Mesothelial cell of epicardium (in vitro differentiated cells): Measurements from ENCODE around the gene SDS. TPM values are rescaled to one million over a fixed set of nuclear protein-coding genes. Genes with fewer than 3 reads are reported as not detected.

ENCODE experiments used
- DNase-seq, 2 experiments: peaks; one replicate each; pipeline ENCODE4 v3.0.0; 2021; ENCODE audit warnings: low spot score in 2 of 2; ENCODE audit not compliant: unreplicated experiment in 2 of 2
- H3K27ac Mint-ChIP-seq: 2 replicates; pipeline ENCODE4 v1.8.0; 2021; ENCODE audit warnings: mixed read lengths
- H3K27me3 Mint-ChIP-seq: 2 replicates; pipeline ENCODE4 v1.8.0; 2021; ENCODE audit warnings: low read depth, mixed read lengths
- H3K36me3 Mint-ChIP-seq: 2 replicates; pipeline ENCODE4 v1.8.0; 2021; ENCODE audit warnings: mixed read lengths
- H3K4me1 Mint-ChIP-seq: 2 replicates; pipeline ENCODE4 v1.8.0; 2021; ENCODE audit warnings: mixed read lengths
- H3K4me3 Mint-ChIP-seq: 2 replicates; pipeline ENCODE4 v1.8.0; 2021; ENCODE audit warnings: mild to moderate bottlenecking, moderate library complexity, mixed read lengths
- H3K9me3 Mint-ChIP-seq: 2 replicates; pipeline ENCODE4 v1.8.0; 2021; ENCODE audit warnings: mixed read lengths
- total RNA-seq: library from RNA; stranded (reverse); gene quantifications from 3 replicates; pipeline ENCODE4 v1.2.1, GENCODE V29; 2021
- TF ChIP-seq, protein P1 (sequence below): fragments of 200-600 bp; sonication (generic); IDR thresholded peaks from one replicate; pipeline ENCODE4 v1.5.0; 2021; ENCODE audit warnings: antibody characterized with exemption; ENCODE audit not compliant: unreplicated experiment

Gene SDS
- total RNA-seq, 1 donor from 2014 or later, result not detected

DNA sequence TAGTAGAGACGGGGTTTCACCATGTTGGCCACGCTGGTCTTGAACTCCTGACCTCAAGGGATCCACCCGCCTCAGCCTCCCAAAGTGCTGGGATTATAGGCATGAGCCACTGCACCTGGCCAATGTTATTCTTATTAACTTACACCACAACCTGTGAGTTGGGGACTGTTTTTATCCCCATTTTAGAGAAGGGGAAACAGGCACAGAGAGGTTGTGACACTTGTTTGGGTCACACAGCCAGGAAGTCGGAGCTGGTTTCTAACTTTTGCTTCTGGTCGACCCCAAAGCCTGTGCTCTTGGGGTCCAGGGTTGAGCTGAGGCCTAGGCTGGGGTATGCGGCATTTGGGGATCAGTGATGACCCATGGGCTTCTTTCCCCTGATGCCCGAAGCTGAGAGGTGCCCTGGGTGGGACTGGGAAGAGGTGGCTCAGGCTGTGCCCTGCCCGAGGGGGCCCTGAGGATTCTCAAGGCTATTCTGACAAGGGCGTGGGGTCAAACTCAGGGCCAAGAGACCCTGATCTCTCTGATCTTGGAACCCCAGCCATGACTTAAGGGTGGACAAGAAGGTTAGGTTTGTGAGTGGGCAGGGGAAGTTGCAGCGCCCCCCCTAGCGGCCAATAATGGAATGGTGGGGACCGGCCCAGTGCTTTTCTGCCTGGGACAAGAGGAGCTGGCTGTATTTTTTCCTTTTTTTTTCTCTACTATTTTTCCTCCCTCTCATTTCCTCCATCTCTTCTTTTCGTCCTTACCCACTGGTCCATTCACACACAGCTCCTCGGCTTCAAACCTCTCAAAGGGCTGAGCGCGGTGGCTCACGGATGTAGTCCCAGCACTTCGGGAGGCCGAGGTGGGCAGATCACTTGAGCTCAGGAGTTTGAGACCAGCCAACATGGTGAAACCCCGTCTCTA lies 21.5 kb upstream of the SDS start:
- Mint-ChIP-seq H3K27ac (no peak overlapping the region), H3K36me3 (peaks cover 3% of the 10 kb centered on the region), H3K4me1 (peaks cover 11% of the 10 kb centered on the region), H3K27me3 (peaks cover 13% of the 10 kb centered on the region), H3K4me3 (no peak overlapping the region), H3K9me3 (peaks cover 3% of the 10 kb centered on the region)
- TF ChIP-seq, protein P1, sequence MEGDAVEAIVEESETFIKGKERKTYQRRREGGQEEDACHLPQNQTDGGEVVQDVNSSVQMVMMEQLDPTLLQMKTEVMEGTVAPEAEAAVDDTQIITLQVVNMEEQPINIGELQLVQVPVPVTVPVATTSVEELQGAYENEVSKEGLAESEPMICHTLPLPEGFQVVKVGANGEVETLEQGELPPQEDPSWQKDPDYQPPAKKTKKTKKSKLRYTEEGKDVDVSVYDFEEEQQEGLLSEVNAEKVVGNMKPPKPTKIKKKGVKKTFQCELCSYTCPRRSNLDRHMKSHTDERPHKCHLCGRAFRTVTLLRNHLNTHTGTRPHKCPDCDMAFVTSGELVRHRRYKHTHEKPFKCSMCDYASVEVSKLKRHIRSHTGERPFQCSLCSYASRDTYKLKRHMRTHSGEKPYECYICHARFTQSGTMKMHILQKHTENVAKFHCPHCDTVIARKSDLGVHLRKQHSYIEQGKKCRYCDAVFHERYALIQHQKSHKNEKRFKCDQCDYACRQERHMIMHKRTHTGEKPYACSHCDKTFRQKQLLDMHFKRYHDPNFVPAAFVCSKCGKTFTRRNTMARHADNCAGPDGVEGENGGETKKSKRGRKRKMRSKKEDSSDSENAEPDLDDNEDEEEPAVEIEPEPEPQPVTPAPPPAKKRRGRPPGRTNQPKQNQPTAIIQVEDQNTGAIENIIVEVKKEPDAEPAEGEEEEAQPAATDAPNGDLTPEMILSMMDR, result peak; percentile 90
- DNase-seq, result peak in 1 of 2 experiments; percentile 70

DNA sequence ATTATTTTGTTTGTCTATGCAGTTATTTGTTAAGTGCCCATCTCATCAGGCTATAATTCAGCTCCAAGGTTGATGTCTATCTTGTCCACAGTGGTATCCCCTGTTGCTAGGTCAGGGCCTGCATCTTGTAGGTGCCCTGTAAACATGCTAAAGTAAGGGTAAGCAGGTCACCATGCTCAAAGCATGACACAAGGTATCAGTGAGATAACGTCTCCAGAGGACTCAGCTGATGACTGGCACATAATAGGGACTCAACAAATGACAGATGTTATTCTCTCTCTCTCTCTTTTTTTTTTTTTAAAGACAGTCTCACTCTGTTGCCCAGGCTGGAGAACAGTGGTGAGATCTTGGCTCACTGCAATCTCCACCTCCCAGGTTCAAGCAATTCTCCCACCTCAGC lies 20.8 kb upstream of the SDS start:
- Mint-ChIP-seq H3K27ac (no peak overlapping the region), H3K36me3 (peaks cover 3% of the 10 kb centered on the region), H3K4me1 (peaks cover 11% of the 10 kb centered on the region), H3K9me3 (no peaks in the 10 kb centered on the region), H3K27me3 (peaks cover 10% of the 10 kb centered on the region), H3K4me3 (no peak overlapping the region)
- TF ChIP-seq, protein P1, result no peak
- no peak for DNase-seq

DNA sequence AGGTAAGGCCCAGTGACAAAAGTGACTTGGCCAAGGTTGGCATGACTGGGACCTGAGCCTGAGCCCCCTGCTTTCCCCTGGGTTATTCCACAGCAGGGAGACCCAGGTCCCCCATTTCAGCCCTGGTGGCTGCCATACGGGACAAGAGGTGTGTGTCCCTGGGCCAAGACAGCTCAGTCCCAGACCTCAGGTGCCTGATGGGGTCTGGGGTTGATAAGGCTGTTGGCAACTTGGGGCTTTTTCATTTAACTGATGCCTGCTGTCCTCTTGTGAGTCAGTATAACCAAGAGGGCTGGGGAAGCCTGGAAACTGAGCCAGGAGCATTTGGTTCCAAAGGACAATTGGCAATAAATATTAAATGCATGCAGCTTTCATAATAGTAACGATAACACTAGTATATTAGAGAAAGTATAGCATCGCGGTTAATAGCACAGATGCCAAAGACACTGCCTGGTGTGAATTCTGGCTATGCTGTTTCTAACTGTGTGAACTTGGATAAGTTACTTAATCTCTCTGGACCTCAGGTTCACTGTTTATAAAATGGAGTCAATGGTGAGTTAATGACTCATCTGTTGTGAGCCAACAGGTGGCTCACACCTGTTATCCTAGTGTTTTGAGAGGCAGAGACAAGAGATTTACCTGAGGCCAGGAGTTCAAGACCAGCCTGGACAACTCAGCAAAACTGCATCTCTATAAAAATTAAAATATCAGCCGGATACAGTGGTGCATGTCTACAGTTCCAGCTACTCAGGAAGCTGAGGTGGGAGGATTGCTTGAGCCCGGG lies 19.4 kb upstream of the SDS start:
- Mint-ChIP-seq H3K4me1 (peaks cover 11% of the 10 kb centered on the region), H3K4me3 (peak overlapping the region; percentile 87)
- TF ChIP-seq, protein P1, result no peak

DNA sequence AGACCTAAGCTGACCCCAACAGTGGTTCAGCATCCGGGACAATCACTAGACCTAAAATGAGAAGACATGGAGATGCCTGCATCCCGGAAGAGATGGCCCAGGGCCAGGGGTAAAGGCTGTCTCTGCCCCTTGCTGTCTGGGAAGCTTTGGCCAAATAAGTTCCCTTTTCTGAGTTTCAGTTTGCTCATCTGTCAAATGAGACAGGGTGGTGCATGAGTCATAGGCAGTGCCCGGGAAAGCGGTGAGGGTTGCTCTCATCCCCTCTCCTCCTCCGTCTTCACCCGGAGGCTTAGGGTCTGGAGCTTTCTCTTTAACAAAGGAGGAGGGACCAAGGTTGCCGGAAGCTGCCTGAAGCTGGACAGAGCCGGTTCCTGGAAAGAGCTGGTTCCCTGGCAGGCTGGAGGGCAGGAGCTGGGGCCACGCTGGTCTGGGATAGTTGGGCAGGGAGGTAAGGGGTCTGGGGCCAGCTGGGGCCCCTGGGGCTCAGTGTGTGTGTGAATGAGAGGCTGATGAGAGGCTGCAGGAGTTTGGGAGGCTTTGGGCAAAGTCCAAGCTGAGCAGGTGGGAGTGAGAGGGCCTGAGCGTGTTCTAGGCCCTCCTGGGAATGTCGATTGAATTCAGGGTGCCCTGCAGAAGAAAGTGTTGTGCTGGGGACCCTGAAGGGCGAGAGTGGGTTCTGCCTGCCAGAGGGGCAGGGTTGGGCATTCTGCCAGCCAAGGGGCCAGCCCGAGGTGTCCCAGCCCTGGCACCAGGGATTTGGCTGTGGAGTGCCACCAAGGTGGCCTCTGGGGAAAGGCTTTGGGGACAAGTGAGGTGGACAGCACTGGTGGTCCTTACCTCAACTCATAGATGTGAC lies 18.6 kb upstream of the SDS start, which contains the start of gene SDSL:
Gene SDSL, plus strand, starts transcription at position 351 of the 856 bp plus-strand sequence. CDS start 5,603 bp downstream, outside the sequence.
- peak in 1 of 2 experiments; percentile 47 for DNase-seq
- Mint-ChIP-seq H3K27ac (peak within 1 kb of the TSS; percentile 98), H3K9me3 (no peaks in the 10 kb centered on the region), H3K4me3 (peak within 1 kb of the TSS; percentile 87), H3K4me1 (peaks cover 11% of the 10 kb centered on the region), H3K36me3 (peaks cover 3% of the 10 kb centered on the region), H3K27me3 (peaks cover 6% of the 10 kb centered on the region)
- TF ChIP-seq, protein P1, result no peak

More for the DNA sequence above, 19.4 kb upstream of the SDS start:
- Mint-ChIP-seq H3K27ac (peak overlapping the region; percentile 98), H3K36me3 (peaks cover 3% of the 10 kb centered on the region), H3K9me3 (no peaks in the 10 kb centered on the region), H3K27me3 (peaks cover 10% of the 10 kb centered on the region)
- DNase-seq, result no peak

DNA sequence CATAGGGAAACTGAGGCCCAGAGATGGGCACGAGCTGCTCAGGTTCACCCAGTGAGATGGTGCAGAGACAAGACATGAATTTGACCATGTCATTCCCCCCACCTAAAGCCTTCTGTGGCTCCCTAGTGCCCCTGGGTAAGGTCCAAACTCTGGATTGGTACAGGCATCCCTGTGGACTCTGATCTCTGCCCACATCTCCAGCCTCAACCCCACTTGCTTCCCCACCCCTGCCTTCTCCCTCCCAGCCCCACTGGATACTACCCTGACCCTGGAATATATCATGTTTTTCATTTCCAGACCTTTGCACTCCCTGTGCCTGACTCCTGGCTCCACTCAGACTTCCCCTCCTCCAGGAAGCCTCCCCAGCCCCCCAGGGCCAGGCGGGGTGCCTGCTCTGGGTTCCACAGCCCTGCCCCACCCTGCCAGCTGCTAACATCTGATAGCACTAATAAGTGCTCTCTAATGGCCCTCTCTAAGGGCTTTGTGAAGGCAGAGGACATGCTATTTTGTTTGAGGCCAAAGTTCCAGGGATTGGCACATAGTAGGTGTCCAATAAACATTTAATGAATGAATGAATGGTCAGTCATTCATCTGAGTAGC lies 17.4 kb upstream of the SDS start:
- H3K27ac Mint-ChIP-seq, result no peak overlapping the region
- H3K36me3 Mint-ChIP-seq, result peaks cover 3% of the 10 kb centered on the region
- DNase-seq, result no peak
- no peaks in the 10 kb centered on the region for H3K9me3 Mint-ChIP-seq
- peaks cover 11% of the 10 kb centered on the region for H3K4me1 Mint-ChIP-seq
- H3K27me3 Mint-ChIP-seq, result peaks cover 4% of the 10 kb centered on the region
- TF ChIP-seq, protein P1, result no peak
- no peak overlapping the region for H3K4me3 Mint-ChIP-seq
